GM12891 (cell line): ENCODE measurements around the gene FGF10.

ENCODE experiments used
- PAX5 ChIP-seq: IDR thresholded peaks from 2 replicates; pipeline ENCODE4 v1.6.1; 2011; ENCODE audit warnings: low read length, moderate library complexity, mild to moderate bottlenecking; ENCODE audit not compliant: insufficient read depth, severe bottlenecking
- POLR2A ChIP-seq: IDR thresholded peaks from 2 replicates; pipeline ENCODE4 v1.6.1; 2011; ENCODE audit warnings: low read depth, low read length, control low read depth
- POLR2AphosphoS5 ChIP-seq: IDR thresholded peaks from 2 replicates; pipeline ENCODE4 v1.6.1; 2011; ENCODE audit warnings: low read depth, low read length, control low read depth
- POU2F2 ChIP-seq: IDR thresholded peaks from 2 replicates; pipeline ENCODE4 v1.6.1; 2011; ENCODE audit warnings: low read depth, mild to moderate bottlenecking, control low read depth, low read length, moderate library complexity
- SPI1 ChIP-seq: IDR thresholded peaks from 2 replicates; pipeline ENCODE4 v1.6.1; 2011; ENCODE audit warnings: low read depth, low read length, control low read depth
- TAF1 ChIP-seq: IDR thresholded peaks from 2 replicates; pipeline ENCODE4 v1.6.1; 2011; ENCODE audit warnings: low read depth, low read length, control low read depth

DNA sequence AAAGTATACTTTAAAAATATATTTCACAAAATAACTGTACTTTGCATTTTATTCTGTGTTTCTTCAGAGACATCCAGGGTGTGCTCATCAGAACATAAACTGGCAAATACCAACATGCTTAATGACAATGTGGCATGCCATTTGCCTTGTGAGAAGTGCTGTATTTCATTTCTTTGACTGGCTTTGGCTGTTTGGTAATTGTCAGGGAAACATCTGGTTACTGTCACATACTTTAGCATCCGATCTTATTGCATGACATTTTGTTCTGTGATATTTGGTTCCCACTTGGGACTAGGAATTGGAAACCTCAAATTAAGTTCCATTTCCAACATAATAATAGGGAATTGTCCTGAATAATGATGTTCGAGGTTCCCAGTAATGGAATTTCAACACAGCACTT, 96.5 kb downstream of the FGF10 start:
- TF ChIP-seq POLR2A (no peak), TAF1 (no peak), POLR2AphosphoS5 (no peak), PAX5 (no peak), SPI1 (no peak), POU2F2 (no peak)
